Naive B cell (primary cell): ENCODE measurements around the gene FAM236D. TPM values are rescaled to one million over a fixed set of nuclear protein-coding genes. Genes with fewer than 3 reads are reported as not detected.

Experiments used
- polyA plus RNA-seq, 6 donors: library from polyadenylated mRNA; unstranded; fragments of 300-500 nt; fragmentation: Illumina TruSeq; gene quantifications; one replicate each; pipeline ENCODE4 v1.2.3, GENCODE V29; 2021; ENCODE audit warnings: low read depth in 6 of 6

Gene FAM236D
- polyA plus RNA-seq, 6 donors from 2014 or later, result not detected

Other genes starting within 250 kb of the FAM236D start
- gene HDAC8, start 235.4 kb downstream of the FAM236D start, polyA plus RNA-seq, result 10 to 100 TPM; 15.9 to 32.6 (median 18.7) TPM
- gene PHKA1, start 93.9 kb downstream of the FAM236D start, polyA plus RNA-seq, result not detected
- gene DMRTC1B, start 31.3 kb downstream of the FAM236D start, polyA plus RNA-seq, result 1 to 10 TPM in 5 of 6 donors, under 1 TPM in 1; 0.63 to 4.8 (median 4.1) TPM
- gene FAM236B, start 25.6 kb downstream of the FAM236D start, polyA plus RNA-seq, result not detected
- not detected for gene FAM236C, start 104.4 kb upstream of the FAM236D start, polyA plus RNA-seq
- not detected for gene FAM236A, start 130.0 kb upstream of the FAM236D start, polyA plus RNA-seq
- gene DMRTC1, start 135.6 kb upstream of the FAM236D start, polyA plus RNA-seq, result 1 to 10 TPM in 1 of 6 donors, under 1 TPM in 4, not detected in 1; 0.20 to 2.1 (median 0.40) TPM
- not detected for gene PABPC1L2B, start 194.7 kb upstream of the FAM236D start, polyA plus RNA-seq